Measurements from ENCODE around the gene SLC2A11.

The SLC2A11 gene, protein sequence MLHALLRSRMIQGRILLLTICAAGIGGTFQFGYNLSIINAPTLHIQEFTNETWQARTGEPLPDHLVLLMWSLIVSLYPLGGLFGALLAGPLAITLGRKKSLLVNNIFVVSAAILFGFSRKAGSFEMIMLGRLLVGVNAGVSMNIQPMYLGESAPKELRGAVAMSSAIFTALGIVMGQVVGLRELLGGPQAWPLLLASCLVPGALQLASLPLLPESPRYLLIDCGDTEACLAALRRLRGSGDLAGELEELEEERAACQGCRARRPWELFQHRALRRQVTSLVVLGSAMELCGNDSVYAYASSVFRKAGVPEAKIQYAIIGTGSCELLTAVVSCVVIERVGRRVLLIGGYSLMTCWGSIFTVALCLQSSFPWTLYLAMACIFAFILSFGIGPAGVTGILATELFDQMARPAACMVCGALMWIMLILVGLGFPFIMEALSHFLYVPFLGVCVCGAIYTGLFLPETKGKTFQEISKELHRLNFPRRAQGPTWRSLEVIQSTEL

DNA sequence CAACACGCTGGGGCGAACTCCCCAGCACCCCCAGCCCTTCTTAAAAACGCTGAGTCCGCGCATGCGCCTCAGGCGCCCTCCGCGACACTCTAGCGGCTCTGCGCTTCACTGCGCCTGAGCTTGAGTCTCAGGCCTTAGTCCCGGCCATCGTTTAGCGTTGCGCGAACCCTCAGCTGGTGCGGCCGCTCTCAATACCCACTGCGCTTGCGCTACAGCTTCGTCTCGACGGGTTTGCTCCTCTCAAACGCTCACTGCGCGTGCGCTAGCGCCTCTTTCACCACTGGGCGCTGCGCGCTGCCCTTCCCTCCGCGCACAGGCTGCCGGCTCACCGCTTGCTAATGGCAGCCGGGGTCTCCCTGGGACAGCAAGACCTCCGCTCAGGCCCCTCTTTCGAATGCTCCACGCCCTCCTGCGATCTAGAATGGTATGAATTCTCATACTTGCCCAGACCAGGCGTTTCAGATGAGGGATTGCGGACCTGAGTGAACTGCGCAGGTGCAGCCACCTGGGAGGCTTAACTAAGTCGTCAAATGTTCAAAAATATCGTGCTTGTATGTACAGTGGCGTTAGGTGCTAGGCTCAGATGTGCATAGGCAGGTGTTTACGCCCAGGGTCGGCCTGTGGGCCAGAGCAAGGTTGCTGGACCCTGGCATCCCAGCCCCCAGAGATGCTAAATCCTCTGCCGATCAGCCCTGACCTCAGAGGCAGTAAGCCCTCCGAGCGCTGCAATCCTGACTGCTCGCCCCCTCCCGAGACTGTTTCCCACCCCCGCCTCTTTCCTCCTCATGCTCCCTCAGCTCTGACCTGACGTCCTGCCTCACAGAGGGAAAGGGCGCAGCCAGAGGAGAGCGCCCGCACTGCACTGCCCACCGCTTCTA, at the start of gene SLC2A11:
TSS of gene SLC2A11 (plus strand) at position 270 of the 878 bp plus-strand sequence. CDS start at position 395, 125 bp downstream.
- no peak for TF ChIP-seq JUND (IDR thresholded peaks at IDR 0.05; ENCODE audit: low read depth)
- in situ Hi-C loops (cut with HindIII; ENCODE audit: low pct_unique_long_range_greater_than_20kb, low sequenced_read_pairs): no loop called here
- DNase-seq (ENCODE audit: low read depth in 1 of 2, low spot score in 1 of 2): peak; percentile 89 to 95

DNA sequence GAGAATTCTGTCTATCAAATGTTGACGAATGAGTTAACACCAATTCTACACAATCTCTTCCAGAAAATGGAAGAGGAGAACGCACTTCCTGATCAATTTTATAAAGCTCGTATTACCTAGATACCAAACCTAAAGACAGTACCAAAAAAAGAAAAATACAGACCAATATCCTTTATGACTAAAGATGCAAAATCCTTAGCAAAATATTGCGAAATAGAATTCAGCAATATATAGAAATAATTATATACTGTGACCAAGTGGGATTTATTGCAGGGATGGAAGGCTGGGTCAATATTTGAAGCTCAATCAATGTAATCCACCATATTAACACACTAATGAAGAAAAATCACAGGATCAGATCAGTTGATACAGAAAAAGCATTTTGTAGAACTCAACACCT, 45.3 kb upstream of the SLC2A11 start:
- in situ Hi-C loops (cut with HindIII; ENCODE audit: low pct_unique_long_range_greater_than_20kb, low sequenced_read_pairs): no loop called here
- no peak for TF ChIP-seq JUND (IDR thresholded peaks at IDR 0.05; ENCODE audit: low read depth)
- no peak for DNase-seq (ENCODE audit: low read depth in 1 of 2, low spot score in 1 of 2)

DNA sequence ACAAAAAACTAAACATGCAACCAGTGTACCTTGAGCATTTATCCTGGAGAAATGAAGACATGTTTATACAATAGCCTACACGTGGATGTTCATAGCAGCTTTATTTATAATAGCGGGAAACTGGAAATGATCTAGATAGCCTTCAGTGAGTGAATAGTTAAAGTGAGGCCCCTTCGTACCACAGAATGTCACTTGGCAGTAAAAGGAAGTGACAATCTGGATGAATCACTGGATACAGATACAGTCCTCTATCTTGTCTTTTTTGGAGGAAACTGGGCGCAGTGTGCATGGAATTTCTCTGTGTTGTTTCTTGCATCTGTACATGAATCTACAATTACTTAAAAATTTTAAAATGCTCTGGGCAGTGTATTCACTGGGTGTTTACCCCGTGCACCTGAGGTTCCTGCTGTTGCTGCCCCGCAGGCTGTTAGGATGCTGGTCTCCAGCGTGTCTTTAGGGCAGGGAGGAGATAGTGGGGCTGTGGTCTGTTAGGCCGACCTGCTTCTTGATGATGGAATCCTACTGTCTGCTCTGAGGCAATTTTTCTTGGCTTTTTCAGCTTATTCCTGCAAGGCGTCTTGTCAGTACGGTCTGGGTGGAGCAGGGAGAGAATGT, 42.0 kb upstream of the SLC2A11 start:
- in situ Hi-C loops (cut with HindIII; ENCODE audit: low pct_unique_long_range_greater_than_20kb, low sequenced_read_pairs): no loop called here
- DNase-seq (ENCODE audit: low read depth in 1 of 2, low spot score in 1 of 2): no peak
- no peak for TF ChIP-seq JUND (IDR thresholded peaks at IDR 0.05; ENCODE audit: low read depth)

DNA sequence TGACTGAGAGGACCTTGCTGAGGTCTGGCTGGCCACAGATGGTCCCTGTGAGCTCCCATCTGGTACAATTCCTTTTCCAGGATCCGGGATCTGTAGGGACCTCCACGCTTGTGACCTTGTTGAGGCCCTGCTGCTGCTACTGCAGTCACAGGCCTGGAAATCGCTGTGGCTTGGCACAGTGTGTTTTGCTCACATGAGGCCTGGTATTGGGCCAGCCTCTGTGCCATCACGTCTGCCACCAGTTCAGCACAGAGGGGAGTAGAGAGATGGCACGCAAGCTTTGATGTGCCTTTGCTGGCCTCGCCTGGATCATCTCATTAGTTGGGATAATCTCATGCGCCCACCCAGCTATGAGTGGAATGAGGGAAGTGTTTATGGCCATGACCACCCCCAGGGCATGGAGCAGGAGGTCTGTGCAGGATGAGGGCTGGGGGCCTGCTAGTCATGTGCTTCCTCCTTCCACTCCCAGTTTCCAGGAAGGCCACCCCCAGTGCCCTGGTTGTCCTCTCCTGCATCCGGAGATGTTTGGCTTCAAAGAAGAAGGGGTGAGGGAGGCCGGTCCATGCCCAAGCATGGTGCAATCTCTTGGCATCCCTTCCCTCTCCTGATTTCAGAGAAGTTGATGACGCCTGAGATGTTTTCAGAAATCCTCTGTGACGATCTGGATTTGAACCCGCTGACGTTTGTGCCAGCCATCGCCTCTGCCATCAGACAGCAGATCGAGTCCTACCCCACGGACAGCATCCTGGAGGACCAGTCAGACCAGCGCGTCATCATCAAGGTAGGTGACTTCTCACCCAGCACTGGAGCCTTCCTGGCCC, 41.3 kb upstream of the SLC2A11 start:
- no peak for DNase-seq (ENCODE audit: low read depth in 1 of 2, low spot score in 1 of 2)
- no peak for TF ChIP-seq JUND (IDR thresholded peaks at IDR 0.05; ENCODE audit: low read depth)
- in situ Hi-C loops (cut with HindIII; ENCODE audit: low pct_unique_long_range_greater_than_20kb, low sequenced_read_pairs): no loop called here

DNA sequence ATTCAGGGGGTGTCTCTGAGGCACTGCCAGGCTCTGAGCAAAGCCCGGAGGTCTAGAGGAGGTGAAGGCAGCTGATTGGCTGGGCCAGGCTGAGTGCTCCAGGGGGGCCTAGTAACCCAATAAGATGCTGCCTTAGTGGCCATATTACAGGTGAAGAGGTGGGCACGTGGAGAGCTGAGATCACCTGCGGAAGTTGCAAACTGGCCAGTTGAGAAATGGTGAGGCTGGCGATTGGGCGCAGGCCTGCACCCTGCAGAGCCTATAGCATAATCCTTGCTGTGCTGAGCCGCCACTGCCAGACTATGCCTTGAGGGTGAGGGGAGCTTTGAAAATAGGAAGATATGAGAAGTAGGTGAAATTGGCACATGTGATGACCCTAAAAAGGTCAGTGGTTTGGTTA, 40.5 kb upstream of the SLC2A11 start:
- DNase-seq (ENCODE audit: low read depth in 1 of 2, low spot score in 1 of 2): no peak
- no peak for TF ChIP-seq JUND (IDR thresholded peaks at IDR 0.05; ENCODE audit: low read depth)
- in situ Hi-C loops (cut with HindIII; ENCODE audit: low pct_unique_long_range_greater_than_20kb, low sequenced_read_pairs): no loop called here

DNA sequence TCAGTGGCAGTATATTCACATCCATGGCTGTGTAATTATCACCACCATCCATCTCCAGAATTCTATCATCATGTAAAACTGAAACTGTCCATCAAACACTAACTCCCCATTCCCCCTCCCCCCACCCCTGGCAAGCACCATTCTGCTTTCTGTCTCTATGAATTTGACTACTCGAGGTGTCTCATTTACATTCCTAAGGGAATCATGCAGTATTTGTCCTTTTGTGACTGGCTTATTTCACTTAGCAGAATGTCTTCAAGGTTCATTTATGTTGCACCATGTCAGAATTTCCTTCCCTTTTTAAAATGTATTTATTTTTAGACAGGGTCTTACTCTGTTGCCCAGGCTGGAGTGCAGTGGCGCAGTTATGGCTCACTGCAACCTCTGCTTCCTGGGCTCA, 39.1 kb upstream of the SLC2A11 start:
- DNase-seq (ENCODE audit: low read depth in 1 of 2, low spot score in 1 of 2): no peak
- in situ Hi-C loops (cut with HindIII; ENCODE audit: low pct_unique_long_range_greater_than_20kb, low sequenced_read_pairs): no loop called here
- TF ChIP-seq JUND (IDR thresholded peaks at IDR 0.05; ENCODE audit: low read depth): no peak

DNA sequence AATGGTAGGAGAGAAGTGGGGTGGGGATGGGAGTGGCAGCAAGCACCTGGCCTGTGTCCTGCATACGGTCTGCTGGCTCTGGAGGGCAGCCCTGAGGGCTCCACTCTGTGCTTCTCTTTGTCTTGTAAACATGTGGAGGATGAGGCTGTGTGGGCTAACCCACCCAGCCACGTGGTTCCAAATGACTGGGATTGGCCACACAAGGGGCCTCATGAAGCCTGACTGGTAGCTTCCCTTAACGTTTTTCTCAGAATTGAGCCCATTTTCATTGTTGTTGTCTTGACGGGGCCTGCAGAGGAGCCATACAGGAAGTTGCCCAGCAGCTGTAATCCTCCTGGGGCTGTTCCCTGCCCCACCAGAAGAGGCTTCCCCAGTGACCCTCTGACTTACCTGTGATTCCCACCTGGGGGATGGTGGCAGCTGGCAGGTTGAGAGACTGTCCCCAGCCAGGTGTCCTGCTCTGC, 36.9 kb upstream of the SLC2A11 start:
- DNase-seq (ENCODE audit: low read depth in 1 of 2, low spot score in 1 of 2): no peak

DNA sequence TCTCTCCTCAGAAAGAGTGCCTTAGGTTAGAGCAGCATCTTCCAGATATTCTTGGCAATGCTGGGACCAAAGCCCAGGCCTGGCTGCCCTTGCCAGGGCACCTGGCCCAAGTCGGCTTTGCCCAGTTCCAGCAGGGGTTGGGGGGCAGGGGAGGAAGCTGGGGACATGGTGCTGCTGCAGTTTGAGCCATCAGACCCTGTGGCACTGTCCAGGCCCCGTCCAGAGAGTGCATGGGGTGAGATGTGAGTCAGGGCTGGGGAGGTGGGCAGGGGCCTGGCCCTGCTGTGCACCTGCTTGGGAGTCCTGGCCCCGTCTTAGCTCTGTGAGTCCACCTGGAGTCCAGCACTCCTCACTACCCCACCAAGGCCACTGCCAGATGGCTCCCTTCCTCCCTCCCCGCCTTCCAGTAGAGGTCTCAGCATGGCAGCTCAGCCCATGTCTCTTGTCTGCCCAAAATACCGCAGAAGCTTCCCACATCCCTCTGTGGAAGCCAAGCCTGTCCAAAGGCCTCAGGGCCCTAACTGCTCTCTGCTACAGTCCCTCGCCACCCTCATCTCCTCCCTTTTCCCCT, 35.5 kb upstream of the SLC2A11 start:
- no peak for TF ChIP-seq JUND (IDR thresholded peaks at IDR 0.05; ENCODE audit: low read depth)
- in situ Hi-C loops (cut with HindIII; ENCODE audit: low pct_unique_long_range_greater_than_20kb, low sequenced_read_pairs): no loop called here

More for the DNA sequence above, 36.9 kb upstream of the SLC2A11 start:
- TF ChIP-seq JUND (IDR thresholded peaks at IDR 0.05; ENCODE audit: low read depth): no peak
- in situ Hi-C loops (cut with HindIII; ENCODE audit: low pct_unique_long_range_greater_than_20kb, low sequenced_read_pairs): no loop called here

DNA sequence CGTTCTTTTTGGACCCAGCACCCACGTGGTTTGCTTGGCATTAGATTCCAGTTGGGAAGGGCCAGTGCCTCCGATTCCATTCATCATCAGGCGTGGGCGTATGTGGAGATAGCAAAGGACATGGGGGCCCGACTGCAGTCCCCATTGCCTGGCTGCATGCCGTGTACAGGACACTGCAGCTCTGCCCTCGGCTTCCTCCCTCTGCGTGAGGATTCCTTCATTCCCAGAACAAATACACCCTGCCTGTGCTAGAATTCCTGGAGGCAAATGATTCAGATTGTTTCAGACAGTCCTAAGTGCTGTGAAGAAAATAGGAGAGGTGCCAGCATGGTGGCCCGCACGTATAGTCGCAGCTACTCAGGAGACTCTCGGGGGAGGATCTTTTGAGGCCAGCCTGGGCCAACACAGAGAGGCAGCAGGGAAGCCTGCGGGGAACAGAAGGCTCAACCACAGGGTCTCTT, 34.3 kb upstream of the SLC2A11 start:
- DNase-seq (ENCODE audit: low read depth in 1 of 2, low spot score in 1 of 2): no peak
- no peak for TF ChIP-seq JUND (IDR thresholded peaks at IDR 0.05; ENCODE audit: low read depth)
- in situ Hi-C loops (cut with HindIII; ENCODE audit: low pct_unique_long_range_greater_than_20kb, low sequenced_read_pairs): no loop called here

More for the DNA sequence above, 35.5 kb upstream of the SLC2A11 start:
- DNase-seq (ENCODE audit: low read depth in 1 of 2, low spot score in 1 of 2): no peak

DNA sequence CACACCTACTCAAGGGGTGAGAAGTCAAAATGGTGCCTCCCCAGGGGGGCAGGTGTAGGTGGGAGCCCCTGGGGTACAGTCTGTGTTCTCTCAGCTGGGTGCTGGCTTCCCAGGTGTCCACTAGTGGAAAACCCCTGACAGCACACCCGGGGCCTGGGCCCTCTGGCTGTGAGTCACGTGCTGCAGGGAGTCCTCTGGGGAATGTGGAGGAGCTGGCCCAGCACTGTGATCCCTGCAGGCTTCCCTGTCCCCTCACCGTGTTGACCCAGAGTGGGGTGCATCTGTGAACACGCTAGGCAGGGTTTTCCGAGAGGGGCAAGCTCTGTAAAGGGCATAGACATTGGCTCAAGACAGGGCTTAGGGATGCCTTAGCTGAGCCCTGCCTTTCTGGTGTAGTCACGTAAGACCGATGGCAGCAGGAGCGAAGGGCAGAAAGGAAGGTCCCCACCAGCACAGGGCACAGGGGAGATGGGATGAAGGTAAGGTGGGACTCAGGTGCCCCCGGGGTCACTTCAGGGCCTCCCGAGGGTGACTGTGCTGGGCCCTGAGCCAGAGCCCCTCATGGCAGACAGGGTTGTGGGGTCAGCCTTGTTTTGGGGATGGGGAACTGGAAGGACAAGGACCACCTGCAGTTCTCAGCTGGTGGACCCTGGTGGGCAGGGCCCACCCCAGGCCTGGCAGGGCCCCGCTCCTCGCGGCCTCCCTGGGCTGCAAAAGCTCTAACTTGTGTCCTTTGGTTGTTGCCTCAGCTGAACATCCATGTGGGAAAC, 33.0 kb upstream of the SLC2A11 start:
- TF ChIP-seq JUND (IDR thresholded peaks at IDR 0.05; ENCODE audit: low read depth): no peak
- in situ Hi-C loops (cut with HindIII; ENCODE audit: low pct_unique_long_range_greater_than_20kb, low sequenced_read_pairs): no loop called here
- no peak for DNase-seq (ENCODE audit: low read depth in 1 of 2, low spot score in 1 of 2)

All from T47D (cell line).